GOT3 (cell line): ENCODE data around the gene FCHSD1.
"Not testable (repeated sequence)": the region's sequence is repeated elsewhere in the genome, so short reads cannot be mapped to it uniquely, and the experiment has no call there.

Experiments
- DNase-seq: peaks from one replicate; lab custom pipeline; 2025; ENCODE audit warnings: mixed read lengths; lab: John Stamatoyannopoulos, UW

Gene FCHSD1

DNA sequence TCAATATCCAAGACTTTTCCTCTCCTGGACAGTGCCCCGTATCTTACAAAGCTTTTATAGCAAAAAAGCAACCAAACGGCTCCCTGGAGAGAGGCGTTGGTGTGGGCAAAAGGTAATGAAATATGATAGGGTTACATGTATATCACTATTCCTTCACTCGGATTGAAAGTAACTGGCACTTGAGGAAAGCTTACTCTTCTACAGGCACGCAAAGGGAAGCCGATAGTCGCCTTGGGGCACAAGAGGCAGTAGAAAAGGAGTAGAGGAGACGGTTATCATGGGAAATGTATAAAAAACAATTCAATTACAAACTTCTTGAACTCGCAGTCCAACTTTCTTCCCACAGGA, 33.6 kb downstream of the FCHSD1 start:
- DNase-seq: no peak

GRCh38 chr5:141617128-141617527, 34.1 kb downstream of the FCHSD1 start:
- DNase-seq: no peak

DNA sequence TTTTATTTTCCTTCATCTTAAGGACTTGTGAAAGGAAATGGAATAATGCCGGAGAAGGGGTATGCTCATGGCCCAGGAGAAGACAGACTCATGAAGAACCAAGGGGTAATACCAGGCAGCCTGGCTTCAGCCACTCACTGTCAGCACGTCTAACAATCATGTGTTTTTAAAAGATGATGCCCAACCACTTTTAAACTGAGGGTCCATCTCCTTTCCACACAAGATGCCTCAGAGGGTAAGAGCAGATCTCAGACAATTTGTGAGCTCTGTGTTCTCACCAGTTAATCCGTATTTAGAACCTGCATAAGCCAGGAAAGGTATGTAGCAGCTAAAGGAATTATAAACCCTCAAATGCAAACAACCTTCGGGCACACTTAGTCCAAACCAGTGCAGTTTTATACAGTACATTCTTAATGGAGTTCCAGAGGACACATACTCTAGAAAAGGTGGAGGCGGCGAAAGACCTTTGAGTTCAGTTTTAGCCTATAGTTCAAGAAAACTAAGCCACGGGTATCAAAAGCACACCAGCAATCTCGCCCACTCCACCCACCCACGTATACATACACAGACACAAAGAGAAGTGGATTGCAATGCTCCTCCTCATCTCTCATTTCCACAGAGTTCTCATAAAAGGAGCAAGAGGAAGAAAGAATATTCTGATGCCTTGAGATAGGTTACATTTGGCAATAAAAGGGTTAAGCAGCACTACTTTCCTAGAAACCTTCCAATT, 35.1 kb downstream of the FCHSD1 start:
- DNase-seq: no peak

DNA sequence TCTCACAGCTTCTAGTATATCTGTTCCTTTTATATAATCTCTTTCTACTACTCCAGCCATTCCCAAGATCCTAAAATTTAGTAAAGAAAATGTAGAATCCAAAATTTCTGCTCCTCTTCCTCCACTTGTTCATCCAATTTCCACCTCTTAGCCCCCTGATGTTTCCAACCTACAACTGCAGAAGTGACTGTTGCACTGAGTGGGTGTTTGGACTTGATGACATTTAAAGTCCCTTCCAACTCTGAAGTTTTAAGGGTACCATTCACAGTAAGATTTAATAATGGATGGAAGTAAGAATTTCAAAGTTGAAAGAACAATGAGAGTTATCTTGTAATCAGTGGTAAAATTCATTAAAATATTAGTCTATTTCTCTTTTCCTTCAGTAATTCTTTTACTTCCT, 37.9 kb downstream of the FCHSD1 start:
- DNase-seq: no peak

DNA sequence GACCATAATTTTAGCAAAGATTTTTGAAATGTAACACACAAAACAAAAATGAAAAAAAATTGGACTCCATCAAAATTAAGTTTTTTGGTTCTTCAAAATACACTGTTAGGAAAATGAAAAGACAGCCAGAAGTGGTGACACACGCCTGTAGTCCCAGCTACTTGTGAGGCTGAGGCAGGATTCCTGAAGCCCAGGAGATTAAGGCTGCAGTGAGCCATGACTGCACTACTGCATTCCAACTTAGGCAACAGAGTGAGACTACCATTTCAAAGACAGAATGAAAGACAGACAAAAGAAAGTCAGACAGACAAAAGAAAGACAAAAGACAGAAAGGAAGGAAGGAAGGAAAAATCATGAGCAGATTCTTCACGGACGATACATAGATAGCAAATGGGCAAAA, 39.9 kb downstream of the FCHSD1 start:
- DNase-seq: no peak

GRCh38 chr5:141609921-141610320, 41.3 kb downstream of the FCHSD1 start:
- DNase-seq: not testable (repeated sequence)

- DNase-seq: no peak
These were observed 42.2 kb downstream of the FCHSD1 start for GRCh38 chr5:141609044-141609443.

- DNase-seq: no peak
These were observed 42.7 kb downstream of the FCHSD1 start for GRCh38 chr5:141608557-141608956.

- DNase-seq: no peak
These were observed 43.2 kb downstream of the FCHSD1 start for GRCh38 chr5:141608046-141608445.

DNA sequence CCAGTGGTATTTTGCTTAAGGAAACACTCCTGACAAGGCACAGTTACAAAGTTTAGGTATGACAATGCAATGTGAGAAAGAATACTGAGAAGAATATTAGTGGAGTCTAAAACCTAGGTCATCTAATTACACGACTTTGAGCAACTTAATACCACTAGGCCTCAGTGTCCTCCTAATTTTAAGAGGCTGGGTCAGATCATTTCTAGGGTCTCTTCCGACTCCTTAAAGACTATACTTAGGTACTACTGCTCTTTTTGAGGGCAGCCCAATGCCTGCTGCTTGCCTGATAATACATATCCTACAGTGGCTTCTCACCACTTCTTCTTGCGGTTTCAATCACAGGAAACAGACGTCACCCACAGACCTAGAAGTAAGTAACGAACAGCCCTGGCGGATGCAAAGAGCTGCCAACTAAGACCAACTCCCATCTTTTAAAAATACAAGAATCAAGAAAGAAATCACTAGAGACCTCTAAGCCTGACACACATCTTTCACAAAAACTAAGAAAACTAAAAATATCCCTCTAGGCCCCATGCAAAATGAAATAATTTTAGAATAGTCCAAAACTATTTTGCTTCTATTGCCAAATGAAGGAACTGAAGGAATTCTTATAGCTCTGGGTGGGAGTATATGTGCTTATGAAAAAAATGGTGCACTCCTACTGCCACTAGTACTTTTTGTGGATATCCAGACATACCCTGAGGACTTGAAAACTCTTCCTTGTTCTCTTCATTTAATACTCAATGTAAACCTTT, 45.5 kb downstream of the FCHSD1 start:
- DNase-seq: no peak

DNA sequence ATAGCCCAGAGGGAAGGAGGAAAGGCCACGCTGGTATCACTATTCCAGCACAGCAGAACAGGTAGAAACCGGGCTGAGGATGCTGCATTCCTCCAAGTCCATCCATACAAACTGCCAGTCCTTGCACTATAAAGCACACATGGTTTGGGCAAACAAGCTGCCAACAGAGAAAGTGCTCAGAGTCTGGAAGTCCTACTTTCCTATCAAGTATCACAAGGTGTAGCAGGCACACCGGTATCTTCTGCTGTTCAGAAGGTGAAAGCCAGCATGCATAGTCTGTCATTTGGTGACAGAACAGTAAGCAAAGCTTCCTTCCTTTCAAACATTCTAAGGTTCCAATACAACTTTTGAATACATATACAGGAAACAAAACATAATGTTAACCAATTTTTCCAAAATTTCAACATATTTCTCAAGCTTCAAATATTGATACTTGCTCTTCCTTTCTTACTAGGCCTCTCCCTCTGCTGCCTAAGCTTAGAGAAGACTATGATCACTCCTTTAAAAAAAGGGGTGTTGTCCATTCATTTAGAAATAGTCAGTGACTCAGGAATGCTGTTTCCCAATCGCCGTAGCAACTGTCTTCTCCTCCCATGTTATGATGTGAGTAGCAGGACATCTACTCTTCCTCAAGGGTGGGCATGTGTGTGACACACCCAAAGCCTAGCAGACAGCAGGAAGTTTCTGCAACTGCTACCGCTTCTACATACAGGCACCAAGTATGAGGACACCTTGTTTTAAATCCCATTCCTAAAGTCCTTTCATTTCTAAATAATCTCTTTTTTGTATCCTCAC, 47.1 kb downstream of the FCHSD1 start:
- DNase-seq: peak; percentile 51

- no peak for DNase-seq
These were observed 48.6 kb downstream of the FCHSD1 start for GRCh38 chr5:141602606-141603005.

- DNase-seq: no peak
These were observed 52.5 kb downstream of the FCHSD1 start for GRCh38 chr5:141598391-141599345.

GRCh38 chr5:141597814-141598213, 53.4 kb downstream of the FCHSD1 start:
- DNase-seq: no peak

GRCh38 chr5:141597394-141597793, 53.8 kb downstream of the FCHSD1 start:
- DNase-seq: no peak

GRCh38 chr5:141596867-141597266, 54.4 kb downstream of the FCHSD1 start:
- DNase-seq: no peak

DNA sequence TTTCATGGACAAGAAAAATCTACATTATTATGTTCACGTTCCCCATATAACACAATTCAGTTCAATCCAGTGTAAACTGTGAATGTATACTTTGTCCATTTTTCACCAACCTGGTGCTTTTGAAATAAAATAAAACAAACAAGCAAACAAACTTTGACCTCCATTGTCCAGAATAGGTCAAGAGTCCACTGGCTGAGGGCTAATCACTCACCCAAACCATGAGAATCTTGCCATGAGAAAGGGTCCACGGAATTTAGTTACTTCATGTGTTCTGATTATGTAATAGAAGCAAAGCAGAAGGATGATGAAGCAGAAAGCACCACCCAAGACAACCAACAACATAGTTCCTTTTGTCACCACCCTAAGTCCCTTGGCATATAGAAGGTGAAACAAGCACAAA, 61.1 kb downstream of the FCHSD1 start:
- DNase-seq: no peak
